Measurements from ENCODE around the gene ATP8B3. TPM values are rescaled to one million over a fixed set of nuclear protein-coding genes. Genes with fewer than 3 reads are reported as not detected.

ATP8B3 gene
- total and polyA plus RNA-seq, 11 donors, result 0.19 to 3.5 (median 0.72) TPM

- 70 to 77% (median 76%) methylated on average over 30 to 31 of the region's 31 CpGs for WGBS, 4 donors
- peaks cover 16 to 62% (median 41%) of the 10 kb centered on the region in 12 donors for H3K4me1 ChIP-seq
- no peak overlapping the region for H3K27ac ChIP-seq
- DNase-seq (no peak), ATAC-seq (no peak)
- H3K27me3 ChIP-seq, result peaks cover 0 to 7% (median 0%) of the 10 kb centered on the region in 9 donors
- H3K9me3 ChIP-seq, result no peaks in the 10 kb centered on the region
- intact Hi-C loops (cut with DNase I), result no loop called here
- TF ChIP-seq, protein P1, sequence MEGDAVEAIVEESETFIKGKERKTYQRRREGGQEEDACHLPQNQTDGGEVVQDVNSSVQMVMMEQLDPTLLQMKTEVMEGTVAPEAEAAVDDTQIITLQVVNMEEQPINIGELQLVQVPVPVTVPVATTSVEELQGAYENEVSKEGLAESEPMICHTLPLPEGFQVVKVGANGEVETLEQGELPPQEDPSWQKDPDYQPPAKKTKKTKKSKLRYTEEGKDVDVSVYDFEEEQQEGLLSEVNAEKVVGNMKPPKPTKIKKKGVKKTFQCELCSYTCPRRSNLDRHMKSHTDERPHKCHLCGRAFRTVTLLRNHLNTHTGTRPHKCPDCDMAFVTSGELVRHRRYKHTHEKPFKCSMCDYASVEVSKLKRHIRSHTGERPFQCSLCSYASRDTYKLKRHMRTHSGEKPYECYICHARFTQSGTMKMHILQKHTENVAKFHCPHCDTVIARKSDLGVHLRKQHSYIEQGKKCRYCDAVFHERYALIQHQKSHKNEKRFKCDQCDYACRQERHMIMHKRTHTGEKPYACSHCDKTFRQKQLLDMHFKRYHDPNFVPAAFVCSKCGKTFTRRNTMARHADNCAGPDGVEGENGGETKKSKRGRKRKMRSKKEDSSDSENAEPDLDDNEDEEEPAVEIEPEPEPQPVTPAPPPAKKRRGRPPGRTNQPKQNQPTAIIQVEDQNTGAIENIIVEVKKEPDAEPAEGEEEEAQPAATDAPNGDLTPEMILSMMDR (IDR thresholded peaks at IDR 0.05), result no peak
- no peak for TF ChIP-seq POLR2A (IDR thresholded peaks at IDR 0.05)
- no peak overlapping the region for H3K4me3 ChIP-seq
- peaks cover 0 to 6% (median 0%) of the 10 kb centered on the region in 9 donors for H3K36me3 ChIP-seq
Measured at GRCh38 chr19:1850809-1851653, 39.0 kb upstream of the ATP8B3 start.

DNA sequence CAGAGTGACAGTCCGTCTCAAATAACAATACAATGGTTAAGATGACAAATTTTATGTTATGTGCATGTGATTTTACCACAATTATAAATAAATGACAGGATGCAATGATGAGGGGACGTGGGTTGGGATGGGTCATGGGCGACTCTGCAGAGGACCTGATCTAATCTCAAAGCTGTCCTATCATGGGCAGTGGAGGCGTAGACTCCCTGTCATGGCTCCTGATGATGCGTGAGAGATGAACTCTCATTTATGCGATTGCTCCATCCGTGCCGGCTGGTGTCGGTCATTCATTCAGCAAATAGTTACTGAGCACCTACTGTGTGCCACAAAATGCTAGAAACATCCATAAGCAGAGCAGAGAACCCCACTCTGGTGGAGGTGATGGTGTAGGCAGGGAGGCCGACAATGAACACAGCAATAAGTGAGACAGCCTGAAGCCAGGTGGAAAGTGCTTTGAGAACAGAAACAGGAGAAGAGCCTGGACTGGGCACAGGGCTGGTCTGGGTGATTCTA, 37.9 kb upstream of the ATP8B3 start:
- no peak for TF ChIP-seq POLR2A (IDR thresholded peaks at IDR 0.05)
- TF ChIP-seq, protein P1 (IDR thresholded peaks at IDR 0.05), result no peak
- Histone ChIP-seq H3K27me3 (peaks cover 0 to 7% (median 0%) of the 10 kb centered on the region in 9 donors), H3K4me1 (peaks cover 20 to 62% (median 44%) of the 10 kb centered on the region in 12 donors), H3K9me3 (no peaks in the 10 kb centered on the region), H3K36me3 (peaks cover 0 to 14% (median 0%) of the 10 kb centered on the region in 9 donors), H3K27ac (no peak overlapping the region), H3K4me3 (no peak overlapping the region)
- WGBS, 4 donors, result 89 to 94% (median 91%) methylated on average over 10 of the region's 10 CpGs
- intact Hi-C loops (cut with DNase I), result no loop called here
- no peak for ATAC-seq
- no peak for DNase-seq

- H3K4me3 ChIP-seq, result peak overlapping the region in 3 of 12 donors; percentile 96 to 99 (median 98)
Measured at GRCh38 chr19:1849132-1849474, 37.0 kb upstream of the ATP8B3 start.

More at GRCh38 chr19:1849132-1849474, 37.0 kb upstream of the ATP8B3 start:
- 61 to 67% (median 63%) methylated on average over 5 of the region's 5 CpGs for WGBS, 4 donors
- TF ChIP-seq POLR2A (IDR thresholded peaks at IDR 0.05), result no peak
- TF ChIP-seq, protein P1 (IDR thresholded peaks at IDR 0.05), result no peak
- DNase-seq (no peak), ATAC-seq (no peak)
- intact Hi-C loops (cut with DNase I), result no loop called here
- H3K9me3 ChIP-seq, result no peaks in the 10 kb centered on the region
- H3K4me1 ChIP-seq, result peaks cover 20 to 62% (median 44%) of the 10 kb centered on the region in 12 donors
- H3K27me3 ChIP-seq, result peaks cover 0 to 7% (median 0%) of the 10 kb centered on the region in 9 donors
- peak overlapping the region in 2 of 12 donors; percentile 97 to 100 for H3K27ac ChIP-seq
- peaks cover 0 to 13% (median 0%) of the 10 kb centered on the region in 9 donors for H3K36me3 ChIP-seq

Measured in heart left ventricle (tissue), 16 donors.